HAP-1 (cell line): Measurements from ENCODE around the gene PYM1.
"Not testable (repeated sequence)": the region's sequence is repeated elsewhere in the genome, so short reads cannot be mapped to it uniquely, and the experiment has no call there.

Experiments used
- DNase-seq, 2 experiments: peaks; one replicate each; pipeline ENCODE4 v3.0.0-alpha.2; 2016 to 2020; ENCODE audit warnings: low spot score in 2 of 2
- H3K27me3 ChIP-seq: fragments of 250-450 bp; sonication (Bioruptor Pico); 2 replicates; pipeline ENCODE4 v1.5.1; 2020; ENCODE audit warnings: low read depth, mild to moderate bottlenecking, moderate library complexity
- H3K36me3 ChIP-seq: fragments of 250-450 bp; sonication (Bioruptor Pico); replicated peaks from 2 replicates; pipeline ENCODE4 v1.5.1; 2020; ENCODE audit warnings: mild to moderate bottlenecking
- H3K4me1 ChIP-seq: fragments of 250-450 bp; sonication (Bioruptor Pico); 2 replicates; pipeline ENCODE4 v1.5.1; 2020; ENCODE audit warnings: mild to moderate bottlenecking
- H3K4me3 ChIP-seq: fragments of 250-450 bp; sonication (Bioruptor Pico); 2 replicates; pipeline ENCODE4 v1.5.1; 2020; ENCODE audit warnings: mild to moderate bottlenecking, moderate library complexity
- H3K9me3 ChIP-seq: fragments of 250-450 bp; sonication (Bioruptor Pico); 2 replicates; pipeline ENCODE4 v1.5.1; 2020; ENCODE audit warnings: mild to moderate bottlenecking, moderate library complexity
- in situ Hi-C: fragments of 300-500 bp; cut with MboI; formaldehyde crosslinking; loops from 3 replicates; pipeline ENCODE4 v1.14.3; 2020; ENCODE audit warnings: low sequenced_read_pairs, inconsistent platforms, mixed read lengths

PYM1 gene

DNA sequence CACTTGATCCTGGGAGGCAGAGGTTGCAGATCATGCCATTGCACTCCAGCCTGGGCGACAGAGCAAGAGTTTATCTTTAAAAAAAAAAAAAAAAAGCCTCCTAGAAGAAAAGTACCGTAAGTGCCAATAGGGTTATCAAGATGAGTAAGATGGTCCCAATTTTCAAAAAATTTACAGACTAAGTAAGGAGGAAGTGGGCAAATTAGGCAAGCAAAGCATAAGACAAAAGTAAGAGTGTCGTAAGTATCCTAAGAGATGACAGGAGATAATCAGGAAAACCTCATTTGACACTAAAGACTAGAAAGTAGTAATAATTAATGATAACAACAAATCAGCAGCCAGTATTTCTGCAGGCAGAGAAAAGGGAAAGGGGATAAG lies 12.2 kb downstream of the PYM1 start:
- peaks cover 9% of the 10 kb centered on the region for H3K36me3 ChIP-seq
- no peak for DNase-seq
- H3K27me3 ChIP-seq, result no peaks in the 10 kb centered on the region
- H3K4me3 ChIP-seq, result no peak overlapping the region
- no peaks in the 10 kb centered on the region for H3K9me3 ChIP-seq
- no peaks in the 10 kb centered on the region for H3K4me1 ChIP-seq
- in situ Hi-C loops, result no loop called here

DNA sequence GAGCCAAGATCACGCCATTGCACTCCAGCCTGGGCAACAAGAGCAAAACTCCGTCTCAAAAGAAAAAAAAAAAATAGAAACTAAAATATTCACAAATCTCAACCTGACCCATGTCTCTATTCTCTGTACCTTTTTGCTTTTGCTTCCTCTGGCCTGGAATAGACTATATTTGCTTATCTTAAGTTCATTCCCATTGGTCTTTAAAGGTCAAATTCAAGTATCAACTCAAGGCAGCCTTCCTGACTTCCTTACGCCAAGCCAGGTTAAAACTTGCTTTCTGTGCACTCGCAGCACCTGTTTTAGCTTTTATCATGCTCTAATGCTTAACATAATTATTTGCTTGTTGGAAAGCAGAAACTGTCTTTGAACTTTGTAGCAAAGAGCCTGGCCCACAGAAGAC lies 14.8 kb downstream of the PYM1 start:
- Histone ChIP-seq H3K4me3 (no peak overlapping the region), H3K27me3 (no peaks in the 10 kb centered on the region), H3K4me1 (peaks cover 16% of the 10 kb centered on the region), H3K9me3 (no peaks in the 10 kb centered on the region), H3K36me3 (peaks cover 9% of the 10 kb centered on the region)
- in situ Hi-C loops, result no loop called here
- DNase-seq, result no peak

DNA sequence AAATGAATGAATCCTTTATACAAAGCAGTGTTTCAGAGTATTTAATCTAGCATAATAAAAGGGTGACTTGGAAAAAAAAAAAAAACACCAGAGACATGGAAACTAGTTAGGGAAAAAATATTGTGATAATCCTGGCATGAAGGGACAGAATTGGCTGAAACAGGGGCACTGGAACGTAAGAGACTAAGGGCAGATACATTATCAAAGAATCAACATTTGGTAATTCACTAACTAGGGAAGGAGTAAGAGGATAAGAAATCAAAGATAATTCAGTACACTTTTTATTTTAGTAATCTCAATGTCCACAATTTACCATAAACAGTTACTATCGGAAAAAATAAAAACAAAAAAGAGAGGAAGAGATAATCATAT lies 18.2 kb downstream of the PYM1 start:
- Histone ChIP-seq H3K36me3 (peaks cover 9% of the 10 kb centered on the region), H3K27me3 (no peaks in the 10 kb centered on the region), H3K4me1 (peaks cover 16% of the 10 kb centered on the region), H3K9me3 (no peaks in the 10 kb centered on the region), H3K4me3 (no peak overlapping the region)
- no peak for DNase-seq
- in situ Hi-C loops, result no loop called here

DNA sequence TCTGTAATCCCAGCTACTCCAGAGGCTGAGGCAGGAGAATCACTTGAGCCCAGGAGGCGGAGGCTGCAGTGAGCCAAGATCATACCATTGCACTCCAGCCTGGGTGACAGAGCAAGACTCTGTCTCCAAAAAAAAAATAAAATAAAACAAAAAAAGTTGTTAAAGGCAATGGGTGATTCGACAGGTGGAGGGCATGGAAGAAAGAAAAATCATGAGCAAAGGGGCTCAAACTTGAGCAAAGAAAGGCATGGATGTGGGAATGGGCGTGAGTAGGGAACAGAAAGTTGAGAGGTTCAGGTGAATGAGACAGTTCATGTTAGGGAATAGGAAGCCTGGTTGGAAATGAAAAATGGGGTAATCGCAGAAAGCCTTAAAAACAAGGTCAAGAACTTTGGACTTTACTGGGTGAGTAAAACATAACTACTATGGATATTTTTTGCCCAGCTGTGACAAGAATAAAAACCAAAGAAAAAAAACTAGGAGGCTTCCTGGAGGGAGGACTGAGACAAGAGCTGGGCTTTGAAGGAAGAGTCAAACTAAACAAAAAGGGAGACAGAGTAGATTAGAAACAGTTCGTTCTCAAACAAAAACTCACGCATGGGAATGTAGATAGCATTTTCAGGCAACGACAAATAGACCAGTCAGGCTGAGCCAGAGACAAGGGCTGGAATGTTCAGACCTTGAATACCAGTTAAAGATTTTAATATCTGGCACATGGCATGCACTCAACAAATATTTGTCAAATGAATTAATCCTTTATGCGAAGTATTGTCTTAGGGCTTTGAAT lies 18.8 kb downstream of the PYM1 start:
- Histone ChIP-seq H3K4me3 (no peak overlapping the region), H3K4me1 (peaks cover 16% of the 10 kb centered on the region), H3K9me3 (no peaks in the 10 kb centered on the region), H3K36me3 (peaks cover 9% of the 10 kb centered on the region), H3K27me3 (no peaks in the 10 kb centered on the region)
- DNase-seq, result peak; percentile 43 to 59
- in situ Hi-C loops, result no loop called here

DNA sequence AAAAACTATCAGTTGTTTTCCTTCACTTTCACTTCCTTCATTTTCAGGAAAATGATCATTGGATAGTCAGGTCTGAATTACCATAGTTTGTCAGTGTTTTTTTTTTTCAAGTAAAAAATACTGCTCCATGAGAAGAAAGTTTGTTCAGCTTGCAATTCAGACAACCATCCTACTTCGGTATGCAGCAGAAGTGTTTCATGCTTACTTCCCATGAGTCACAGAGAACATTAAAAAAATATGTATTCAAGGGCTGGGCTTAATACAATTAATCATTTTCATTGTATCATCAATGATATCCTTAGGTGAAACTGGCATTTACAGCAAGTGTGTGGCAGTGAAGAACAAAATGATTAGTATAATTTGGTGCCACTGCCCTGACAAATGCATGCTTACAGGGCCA lies 21.6 kb downstream of the PYM1 start:
- peaks cover 16% of the 10 kb centered on the region for H3K4me1 ChIP-seq
- in situ Hi-C loops, result no loop called here
- no peaks in the 10 kb centered on the region for H3K27me3 ChIP-seq
- no peaks in the 10 kb centered on the region; the same call in 1 of the 2 replicates for H3K36me3 ChIP-seq
- no peak overlapping the region for H3K4me3 ChIP-seq
- no peak for DNase-seq
- H3K9me3 ChIP-seq, result no peaks in the 10 kb centered on the region

DNA sequence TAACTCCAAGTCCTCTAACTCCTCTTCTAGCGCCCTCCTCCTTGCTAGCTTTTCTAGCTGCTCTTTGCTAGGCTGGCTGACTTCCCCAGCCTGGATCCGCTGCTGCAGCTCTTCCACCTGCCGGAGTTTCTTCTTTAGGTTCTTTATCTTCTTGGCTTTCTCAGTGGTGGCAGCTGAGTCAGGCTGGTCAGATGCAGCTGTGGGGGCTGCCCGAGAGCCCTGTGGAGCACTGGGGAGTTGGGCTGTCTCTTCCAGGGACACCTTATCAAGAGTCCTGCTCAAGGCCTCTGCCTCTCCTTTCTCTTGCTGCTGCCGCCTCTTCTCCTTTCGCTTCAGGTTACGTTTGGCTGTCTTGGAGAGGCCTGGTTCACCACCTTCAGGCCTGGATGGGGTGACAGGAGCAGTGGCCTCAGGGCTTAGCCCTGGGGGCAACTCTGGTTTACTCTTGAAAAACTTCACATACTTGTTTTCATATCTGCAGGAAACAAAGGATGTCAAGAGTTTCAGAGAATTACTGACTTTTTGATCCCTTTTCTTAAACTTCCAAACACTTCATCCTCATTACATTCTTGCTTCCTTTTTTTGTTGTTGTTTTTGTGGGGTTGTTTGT lies 25.7 kb downstream of the PYM1 start:
- Histone ChIP-seq H3K9me3 (no peaks in the 10 kb centered on the region), H3K4me1 (no peaks in the 10 kb centered on the region), H3K27me3 (no peaks in the 10 kb centered on the region), H3K36me3 (peaks cover 5% of the 10 kb centered on the region), H3K4me3 (no peak overlapping the region)
- in situ Hi-C loops, result no loop called here
- DNase-seq, result no peak

DNA sequence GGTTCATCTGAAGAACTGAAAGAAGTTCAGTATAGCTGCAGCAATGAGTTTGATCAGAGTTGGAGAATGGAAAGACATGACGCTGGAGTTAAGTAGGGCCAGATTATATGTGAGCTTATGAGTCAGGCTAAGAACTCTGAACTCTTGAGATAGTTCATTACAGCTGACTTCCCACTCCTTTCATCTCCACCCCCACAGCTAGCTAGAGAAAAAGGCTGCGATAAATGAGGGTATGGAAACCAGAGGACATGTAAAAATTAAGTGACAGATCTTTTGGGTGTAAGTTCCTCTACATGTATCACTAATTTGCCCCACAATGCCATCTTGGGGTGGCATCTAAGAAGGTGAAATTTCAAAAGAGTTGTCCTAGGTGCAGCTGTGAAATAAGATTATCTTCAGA lies 28.6 kb downstream of the PYM1 start:
- DNase-seq, result no peak
- no peaks in the 10 kb centered on the region for H3K27me3 ChIP-seq
- H3K9me3 ChIP-seq, result no peaks in the 10 kb centered on the region
- in situ Hi-C loops, result no loop called here
- peaks cover 5% of the 10 kb centered on the region for H3K36me3 ChIP-seq
- H3K4me3 ChIP-seq, result no peak overlapping the region
- H3K4me1 ChIP-seq, result no peaks in the 10 kb centered on the region

DNA sequence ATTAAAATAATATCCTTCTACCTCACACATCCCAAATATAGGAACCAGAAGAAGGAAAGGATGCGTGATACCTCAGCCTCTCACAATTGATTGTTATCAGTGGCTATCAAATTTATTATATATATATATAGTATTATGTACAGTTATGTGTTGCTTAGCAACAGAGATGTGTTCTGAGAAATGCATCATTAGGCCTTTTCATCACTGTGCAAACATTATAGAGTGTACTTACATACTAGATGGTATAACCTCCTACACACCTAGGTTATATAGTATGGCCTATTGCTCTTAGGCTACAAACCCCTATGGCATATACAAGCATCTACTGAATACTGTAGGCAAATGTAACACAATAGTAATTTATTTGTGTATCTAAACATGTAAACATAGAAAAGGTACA lies 34.0 kb downstream of the PYM1 start:
- no peaks in the 10 kb centered on the region for H3K27me3 ChIP-seq
- no peak overlapping the region for H3K4me3 ChIP-seq
- in situ Hi-C loops, result no loop called here
- no peaks in the 10 kb centered on the region for H3K4me1 ChIP-seq
- H3K9me3 ChIP-seq, result no peaks in the 10 kb centered on the region
- DNase-seq, result no peak
- H3K36me3 ChIP-seq, result no peaks in the 10 kb centered on the region

DNA sequence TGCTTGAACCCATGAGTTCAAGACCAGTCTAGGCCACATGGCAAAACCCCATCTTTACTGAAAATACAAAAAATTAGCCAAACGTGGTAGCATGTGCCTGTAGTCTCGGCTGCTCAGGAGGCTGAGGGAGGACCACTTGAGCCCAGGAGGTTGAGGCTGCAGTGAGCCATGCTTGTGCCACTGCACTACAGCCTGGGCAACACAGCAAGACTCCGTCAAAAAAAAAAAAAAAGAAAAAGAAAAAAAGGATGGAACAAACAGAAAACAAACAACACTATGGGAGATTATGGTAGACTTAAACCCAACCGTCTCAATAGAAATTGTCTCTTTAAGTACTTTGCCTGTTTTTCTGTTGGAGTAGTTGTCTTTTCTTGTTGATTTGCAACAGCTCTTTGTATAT lies 36.4 kb downstream of the PYM1 start:
- no peaks in the 10 kb centered on the region for H3K36me3 ChIP-seq
- H3K4me3 ChIP-seq, result no peak overlapping the region
- H3K27me3 ChIP-seq, result no peaks in the 10 kb centered on the region
- H3K4me1 ChIP-seq, result peaks cover 2% of the 10 kb centered on the region; the same call in 1 of the 2 replicates
- no peaks in the 10 kb centered on the region for H3K9me3 ChIP-seq
- no peak for DNase-seq
- in situ Hi-C loops, result no loop called here

DNA sequence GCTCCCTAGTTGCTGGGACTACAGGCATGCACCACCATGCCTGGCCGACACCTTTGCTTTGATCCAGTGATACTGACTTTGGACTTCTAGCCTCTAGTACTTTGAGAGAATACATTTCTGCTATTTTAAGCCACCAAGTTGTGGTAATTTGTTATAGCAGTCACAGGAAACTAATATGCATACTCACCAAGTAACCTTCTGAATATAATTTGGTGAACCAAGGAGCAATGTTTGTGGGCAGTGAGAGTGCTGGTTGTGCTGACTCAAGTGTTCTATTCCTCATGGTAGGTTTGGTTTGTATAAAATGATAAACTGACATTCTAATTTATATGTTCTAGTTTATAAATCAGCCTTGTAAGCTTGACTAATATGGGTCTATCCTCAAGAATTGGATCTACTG lies 42.6 kb downstream of the PYM1 start:
- in situ Hi-C loops, result no loop called here
- no peak for DNase-seq
- H3K27me3 ChIP-seq, result no peaks in the 10 kb centered on the region
- H3K9me3 ChIP-seq, result no peaks in the 10 kb centered on the region
- H3K4me3 ChIP-seq, result no peak overlapping the region
- peaks cover 11% of the 10 kb centered on the region for H3K4me1 ChIP-seq
- no peaks in the 10 kb centered on the region for H3K36me3 ChIP-seq

DNA sequence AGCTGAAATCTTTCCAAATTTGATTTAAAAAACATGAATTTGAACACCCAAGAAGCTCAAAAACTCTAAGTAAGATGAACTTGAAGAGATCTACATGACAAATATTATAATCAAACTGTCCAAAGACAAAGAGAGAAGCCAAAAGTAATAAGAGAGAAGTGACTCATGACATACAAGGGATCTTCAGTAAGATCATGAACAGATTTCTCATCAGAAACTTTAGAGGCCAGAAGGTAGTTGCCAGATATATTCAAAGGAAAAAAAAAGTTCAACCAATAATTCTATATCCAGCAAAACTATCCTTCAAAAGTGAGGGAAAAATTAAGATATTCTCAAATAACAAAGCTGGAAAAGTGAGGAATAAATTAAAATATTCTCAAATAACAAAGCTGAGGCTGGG lies 49.9 kb downstream of the PYM1 start:
- H3K27me3 ChIP-seq, result no peaks in the 10 kb centered on the region
- H3K36me3 ChIP-seq, result no peaks in the 10 kb centered on the region
- no peak for DNase-seq
- in situ Hi-C loops, result no loop called here
- H3K4me3 ChIP-seq, result no peak overlapping the region
- peaks cover 20% of the 10 kb centered on the region for H3K4me1 ChIP-seq
- peaks cover 11% of the 10 kb centered on the region; the same call in 1 of the 2 replicates for H3K9me3 ChIP-seq

DNA sequence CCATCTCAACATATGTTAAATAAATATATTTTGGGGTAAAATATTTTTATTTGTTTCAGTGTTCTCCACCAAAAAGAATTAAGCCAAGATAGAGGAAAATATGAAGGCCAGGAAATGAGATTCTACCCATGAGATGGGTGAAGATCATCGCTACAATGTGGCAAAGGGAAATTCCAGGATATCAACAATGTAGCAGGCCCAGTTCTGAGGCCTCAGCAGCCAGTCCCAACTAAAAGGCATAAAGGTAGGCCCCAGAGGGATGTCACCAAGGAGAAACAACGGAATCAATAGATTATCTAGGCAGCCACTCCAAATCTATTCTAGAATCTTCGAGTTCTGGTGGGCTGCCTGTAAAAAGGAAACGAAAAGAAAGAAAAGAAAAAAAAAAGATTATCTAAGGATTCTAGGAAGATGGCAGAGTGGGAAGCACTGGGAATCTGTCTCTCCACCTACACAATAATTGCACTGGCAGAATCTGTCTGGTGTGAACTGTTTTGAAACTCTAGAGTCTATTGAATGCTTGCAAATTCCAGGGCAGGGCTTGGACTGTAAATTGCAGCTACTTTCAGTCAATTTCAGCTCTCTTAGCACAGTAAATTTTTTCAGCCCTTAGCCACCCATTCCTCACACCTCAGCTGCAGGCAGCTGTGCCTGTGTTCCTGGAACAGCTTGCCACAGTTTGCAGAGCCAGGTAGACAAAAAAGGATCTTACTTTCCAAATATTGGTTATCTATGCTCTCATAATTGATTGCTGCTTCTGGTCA lies 51.8 kb downstream of the PYM1 start:
- peak in 1 of 2 experiments; percentile 13 for DNase-seq
- Histone ChIP-seq H3K9me3 (peaks cover 11% of the 10 kb centered on the region; the same call in 1 of the 2 replicates), H3K36me3 (no peaks in the 10 kb centered on the region), H3K4me3 (no peak overlapping the region), H3K27me3 (no peaks in the 10 kb centered on the region), H3K4me1 (peaks cover 16% of the 10 kb centered on the region)
- in situ Hi-C loops, result no loop called here

DNA sequence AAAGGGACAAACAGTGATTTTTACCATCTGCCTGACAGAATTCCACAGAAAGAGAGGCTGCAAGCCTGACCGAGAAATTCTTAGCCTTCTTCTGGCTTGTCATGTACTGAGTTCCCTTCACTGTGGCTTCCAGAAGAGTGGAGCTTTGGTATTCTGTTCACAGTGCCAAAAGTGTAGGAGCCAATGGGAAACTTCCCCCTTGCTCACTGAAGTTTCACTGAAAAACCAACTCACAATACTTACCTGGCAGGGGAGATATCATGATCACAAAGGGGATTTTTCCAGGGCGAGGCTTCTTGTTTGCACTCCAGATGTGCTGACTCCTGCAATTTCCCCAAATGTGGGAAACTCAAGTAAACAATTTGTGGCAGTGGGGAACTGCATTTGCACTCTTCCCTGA lies 53.3 kb downstream of the PYM1 start:
- in situ Hi-C loops, result no loop called here
- DNase-seq, result no peak
- Histone ChIP-seq H3K4me1 (peaks cover 12% of the 10 kb centered on the region), H3K36me3 (no peaks in the 10 kb centered on the region), H3K4me3 (no peak overlapping the region), H3K9me3 (peaks cover 11% of the 10 kb centered on the region; the same call in 1 of the 2 replicates), H3K27me3 (no peaks in the 10 kb centered on the region)

DNA sequence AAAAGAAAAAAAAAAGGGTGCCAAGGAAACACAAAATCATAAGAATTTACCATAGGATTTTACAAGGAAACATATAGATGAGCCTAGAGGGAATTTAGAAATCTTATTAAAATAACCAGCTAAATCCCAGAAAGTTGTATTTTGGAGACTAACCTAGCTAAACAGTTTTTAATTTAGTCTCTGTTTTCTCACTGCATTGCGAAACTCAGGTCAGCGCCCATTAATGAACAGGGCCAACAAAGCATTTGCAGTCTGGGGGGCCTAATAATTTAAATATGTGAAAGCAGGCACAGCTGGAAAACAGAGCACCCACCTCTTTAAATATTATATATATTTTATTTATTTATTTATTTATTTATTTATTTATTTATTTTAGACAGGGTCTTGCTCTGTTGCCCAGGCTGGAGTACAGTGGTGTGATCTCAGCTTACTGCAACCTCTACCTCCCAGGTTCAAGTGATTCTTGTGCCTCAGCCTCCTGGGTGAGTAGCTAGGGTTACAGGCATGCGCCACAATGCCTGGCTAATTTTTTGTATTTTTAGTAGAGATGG lies 61.2 kb downstream of the PYM1 start:
- H3K4me1 ChIP-seq, H3K4me3 ChIP-seq, H3K27me3 ChIP-seq, H3K36me3 ChIP-seq, H3K9me3 ChIP-seq, DNase-seq, in situ Hi-C loops: not testable (repeated sequence)
